Heart left ventricle (tissue), 16 donors: ENCODE results near the gene ROCK2. TPM values are rescaled to one million over a fixed set of nuclear protein-coding genes. Genes with fewer than 3 reads are reported as not detected.

ENCODE experiments used
- ATAC-seq, 4 donors: fragments of 200-7000 bp; cut with Tn5 transposase; one replicate each; pipeline ENCODE4 v1.9.1; 2020 to 2022; ENCODE audit warnings: moderate library complexity in 4 of 4, mild to moderate bottlenecking in 3 of 4, moderate number of reproducible peaks in 1 of 4
- DNase-seq, 5 donors: peaks; one replicate each; pipeline ENCODE4 v3.0.0-alpha.2; 2020
- H3K27ac ChIP-seq, 12 donors: fragments of 200-600 bp; sonication (generic) in 4 of 12; one replicate each; pipeline versions ENCODE4 v1.5.0 to v1.8.0; 2016 to 2022; ENCODE audit warnings: mild to moderate bottlenecking in 2 of 12
- H3K27me3 ChIP-seq, 9 donors: fragments of 200-600 bp; sonication (generic) in 2 of 9; one replicate each; pipeline versions ENCODE4 v1.5.1 to v1.8.0; 2016 to 2022; ENCODE audit warnings: mild to moderate bottlenecking in 3 of 9
- H3K36me3 ChIP-seq, 9 donors: fragments of 200-600 bp; sonication (generic) in 2 of 9; one replicate each; pipeline versions ENCODE4 v1.5.0 to v1.8.0; 2018 to 2022; ENCODE audit warnings: mild to moderate bottlenecking in 2 of 9
- H3K4me1 ChIP-seq, 12 donors: fragments of 200-600 bp; sonication (generic) in 4 of 12; one replicate each; pipeline versions ENCODE4 v1.5.0 to v1.8.0; 2016 to 2022; ENCODE audit warnings: mild to moderate bottlenecking in 3 of 12
- H3K4me3 ChIP-seq, 12 donors: fragments of 200-600 bp; sonication (generic) in 4 of 12; one replicate each; pipeline versions ENCODE4 v1.5.0 to v1.8.0; 2017 to 2022; ENCODE audit warnings: mild to moderate bottlenecking in 9 of 12, moderate library complexity in 4 of 12
- H3K9me3 ChIP-seq, 12 donors: fragments of 200-600 bp; sonication (generic) in 4 of 12; one replicate each; pipeline versions ENCODE4 v1.5.0 to v1.8.0; 2016 to 2022; ENCODE audit warnings: mild to moderate bottlenecking in 1 of 12
- CTCF ChIP-seq, 12 donors: fragments of 200-600 bp; sonication (generic) in 4 of 12; IDR thresholded peaks; one replicate each; pipeline versions ENCODE4 v1.5.0 to v1.8.0; 2018 to 2022; ENCODE audit warnings: antibody characterized with exemption in 12 of 12, mild to moderate bottlenecking in 5 of 12
- POLR2A ChIP-seq, 2 donors: fragments of 450-650 bp; IDR thresholded peaks; one replicate each; pipeline ENCODE4 v1.6.1; 2017; ENCODE audit warnings: antibody characterized with exemption in 2 of 2, mild to moderate bottlenecking in 2 of 2, moderate library complexity in 2 of 2
- WGBS, 4 donors: extraction: QIAGEN DNeasy Blood & Tissue Kit in 2 of 4; methylation state at CpG; one replicate each; pipeline versions ENCODE4 v1.1.5 to v1.1.7; 2013 to 2018; 5-methylcytosine and 5-hydroxymethylcytosine counted together
- intact Hi-C, 10 donors: fragments of 100-400 bp; cut with DNase I; formaldehyde crosslinking; loops; one replicate each; pipeline versions ENCODE4 v1.11.1 to v1.14.2; 2022
- polyA plus RNA-seq, 2 donors: library from polyadenylated mRNA; stranded (reverse); fragments of 200-250 nt; gene quantifications; one replicate each; pipeline ENCODE4 v1.2.3, GENCODE V29; 2013
- total RNA-seq, 9 donors: library from RNA; depleted of rRNA in 2 of 9; stranded (reverse); fragments of >200 nt in 2 of 9; fragmentation: NEBNext Ultra II Directional in 3 of 9; extraction: Animal tissue kit (Norgen Biotek cat#: 25700) in 3 of 9; gene quantifications; one replicate each; pipeline versions ENCODE4 v1.1.0 to v1.2.4, GENCODE V29; 2016 to 2023
- donor health status: ischemic (EF 13 %, LVEDD 7.1; RV severe dilation, severe dysfunction).
- donor health status: healthy with polysubstance abuse.
- donor health status: DM: no; HTN: yes; CAD: no.
- donor health status: DM: no; HTN: no; CAD: no.
- donor health status: ischemic (EF 25% LVEDD 6.9; RV normal size, moderate dysfunction).
- donor health status: ischemic (EF 25% LVEDD 5.7; RV mildly dilated, moderate dysfunction).
- donor health status: healthy.
- donor health status: DM: yes; HTN: yes; CAD: no.
- donor health status: ischemic (EF 35%, LVEDD 5.7; RV mildly dilated, moderate dysfunction).
- donor health status: nonischemic (EF 11% LVEDD 7.7; RV severe dilation, severe dysfunction).
- donor health status: DM: yes; HTN: yes; CAD: no.
- donor health status: PGD.
- donor health status: ischemic (EF 29% LVEDD 5.4; RV normal size, mild dysfunction).
- donor health status: nonischemic (EF 23%, LVEDD 6.1; RV moderate dilation, normal function).

The ROCK2 gene
- total and polyA plus RNA-seq, 11 donors = 6.1 to 44.3 (median 38.0) TPM

GRCh38 chr2:11326677-11327211, 17.7 kb downstream of the ROCK2 start:
- Histone ChIP-seq H3K27me3 (no peaks in the 10 kb centered on the region), H3K27ac (peak overlapping the region in 1 of 12 donors; percentile 21), H3K36me3 (no peaks in the 10 kb centered on the region), H3K9me3 (peaks cover 0 to 4% (median 0%) of the 10 kb centered on the region in 12 donors), H3K4me3 (peak overlapping the region in 1 of 12 donors; percentile 34), H3K4me1 (peaks cover 0 to 53% (median 42%) of the 10 kb centered on the region in 12 donors)
- intact Hi-C loops = no loop called here
- WGBS, 4 donors = 54 to 61% (median 55%) methylated on average over 4 of the region's 4 CpGs
- TF ChIP-seq POLR2A (IDR thresholded peaks at IDR 0.05) (no peak), CTCF (IDR thresholded peaks at IDR 0.05) (no peak)
- DNase-seq = no peak
- ATAC-seq = no peak

GRCh38 chr2:11325961-11326676, 18.3 kb downstream of the ROCK2 start:
- Histone ChIP-seq H3K9me3 (peaks cover 0 to 4% (median 0%) of the 10 kb centered on the region in 12 donors), H3K36me3 (no peaks in the 10 kb centered on the region), H3K27ac (peak overlapping the region in 1 of 12 donors; percentile 21), H3K27me3 (no peaks in the 10 kb centered on the region), H3K4me1 (peaks cover 0 to 56% (median 44%) of the 10 kb centered on the region in 12 donors), H3K4me3 (peak overlapping the region in 1 of 12 donors; percentile 34)
- intact Hi-C loops = no loop called here
- WGBS, 4 donors = 58 to 63% (median 61%) methylated on average over 4 of the region's 4 CpGs
- ATAC-seq (no peak), DNase-seq (no peak)
- TF ChIP-seq CTCF (IDR thresholded peaks at IDR 0.05) (no peak), POLR2A (IDR thresholded peaks at IDR 0.05) (no peak)

GRCh38 chr2:11321847-11322246, 22.6 kb downstream of the ROCK2 start:
- ATAC-seq = no peak
- peaks cover 0 to 54% (median 35%) of the 10 kb centered on the region in 12 donors for H3K4me1 ChIP-seq
- intact Hi-C loops = no loop called here
- DNase-seq = no peak
- TF ChIP-seq CTCF (IDR thresholded peaks at IDR 0.05) = no peak
- whole genome bisulfite sequencing, 4 donors = 73 to 87% (median 77%) methylated on average over 3 of the region's 3 CpGs
- no peak overlapping the region for H3K27ac ChIP-seq
- no peak overlapping the region for H3K4me3 ChIP-seq
- no peaks in the 10 kb centered on the region for H3K9me3 ChIP-seq
- no peaks in the 10 kb centered on the region for H3K27me3 ChIP-seq
- no peaks in the 10 kb centered on the region for H3K36me3 ChIP-seq

GRCh38 chr2:11320698-11321492, 23.5 kb downstream of the ROCK2 start:
- intact Hi-C loops = no loop called here
- DNase-seq (no peak), ATAC-seq (peak in 3 of 4 donors; percentile 22 to 53 (median 42))
- 93 to 97% (median 96%) methylated on average over 17 of the region's 17 CpGs for WGBS, 4 donors
- H3K4me1 ChIP-seq = peaks cover 0 to 55% (median 36%) of the 10 kb centered on the region in 12 donors
- no peaks in the 10 kb centered on the region for H3K27me3 ChIP-seq
- TF ChIP-seq POLR2A (IDR thresholded peaks at IDR 0.05) (no peak), CTCF (IDR thresholded peaks at IDR 0.05) (no peak)
- H3K36me3 ChIP-seq = no peaks in the 10 kb centered on the region
- no peaks in the 10 kb centered on the region for H3K9me3 ChIP-seq
- no peak overlapping the region for H3K27ac ChIP-seq
- H3K4me3 ChIP-seq = no peak overlapping the region
